OCI-LY1 (cell line): ENCODE results near the gene TENM4.

ENCODE experiments used
- H2AFZ ChIP-seq: fragments of 200-600 bp; sonication (generic), shearing (Covaris generic); 2 replicates; pipeline ENCODE4 v1.6.0; 2014; ENCODE audit warnings: antibody characterized with exemption, mild to moderate bottlenecking, low read length
- H3F3A ChIP-seq: fragments of 200-600 bp; sonication (generic), shearing (Covaris generic); 2 replicates; pipeline ENCODE4 v1.6.0; 2014; ENCODE audit warnings: mild to moderate bottlenecking, antibody characterized with exemption, low read length, moderate library complexity; ENCODE audit not compliant: insufficient read depth
- H3K27ac ChIP-seq: fragments of 200-600 bp; sonication (generic); 2 replicates; pipeline ENCODE4 v1.5.1; 2014; ENCODE audit warnings: low read length, mixed run types, mild to moderate bottlenecking, low read depth; ENCODE audit not compliant: poor library complexity, severe bottlenecking
- H3K27me3 ChIP-seq: fragments of 200-600 bp; sonication (generic); 2 replicates; pipeline ENCODE4 v1.6.0; 2014; ENCODE audit warnings: antibody characterized with exemption, mild to moderate bottlenecking, low read length, moderate library complexity; ENCODE audit not compliant: insufficient read depth
- H3K36me3 ChIP-seq: fragments of 200-600 bp; sonication (generic); 2 replicates; pipeline ENCODE4 v1.6.1; 2014; ENCODE audit warnings: mild to moderate bottlenecking, antibody characterized with exemption, low read length, moderate library complexity, mixed read lengths; ENCODE audit not compliant: insufficient read depth
- H3K4me1 ChIP-seq: fragments of 200-600 bp; sonication (generic); 2 replicates; pipeline ENCODE4 v1.5.1; 2014; ENCODE audit warnings: mild to moderate bottlenecking, low read length, moderate library complexity; ENCODE audit not compliant: insufficient read depth, severe bottlenecking
- H3K4me2 ChIP-seq: fragments of 200-600 bp; sonication (generic), shearing (Covaris generic); 2 replicates; pipeline ENCODE4 v1.6.1; 2014; ENCODE audit warnings: low read length
- H3K4me3 ChIP-seq: fragments of 200-600 bp; sonication (generic); 2 replicates; pipeline ENCODE4 v1.5.1; 2014; ENCODE audit warnings: low read length, low read depth, mild to moderate bottlenecking, mixed read lengths; ENCODE audit not compliant: poor library complexity, severe bottlenecking
- H3K79me2 ChIP-seq: fragments of 200-600 bp; shearing (Covaris generic); 2 replicates; pipeline ENCODE4 v1.6.1; 2016; ENCODE audit warnings: mixed run types, low read length, mixed read lengths; ENCODE audit not compliant: insufficient read depth
- H3K9ac ChIP-seq: fragments of 200-600 bp; sonication (generic), shearing (Covaris generic); 2 replicates; pipeline ENCODE4 v1.6.1; 2014; ENCODE audit warnings: mild to moderate bottlenecking, low read length, mixed read lengths
- H3K9me2 ChIP-seq: fragments of 200-600 bp; sonication (generic), shearing (Covaris generic); 2 replicates; pipeline ENCODE4 v1.6.1; 2014; ENCODE audit warnings: low read depth, mild to moderate bottlenecking, low read length, mixed read lengths
- H3K9me3 ChIP-seq: fragments of 200-600 bp; shearing (Covaris generic); 2 replicates; pipeline ENCODE4 v1.6.1; 2014; ENCODE audit warnings: low read length, mixed read lengths
- H4K20me1 ChIP-seq: fragments of 200-600 bp; sonication (generic), shearing (Covaris generic); 2 replicates; pipeline ENCODE4 v1.6.0; 2016; ENCODE audit warnings: mild to moderate bottlenecking, low read length; ENCODE audit not compliant: insufficient read depth
- EZH2 ChIP-seq: fragments of 200-600 bp; sonication (generic), shearing (Covaris generic); IDR thresholded peaks from 2 replicates; pipeline ENCODE4 v1.8.0; 2017; ENCODE audit warnings: borderline replicate concordance, mixed run types, mild to moderate bottlenecking, antibody characterized with exemption, low read length, moderate library complexity, mixed read lengths
- TF ChIP-seq, protein P1 (sequence below): fragments of 200-600 bp; sonication (generic), shearing (Covaris generic); IDR thresholded peaks from 2 replicates; pipeline ENCODE4 v1.5.1; 2017; ENCODE audit warnings: mild to moderate bottlenecking, antibody characterized with exemption, low read length, moderate library complexity, mixed read lengths

TENM4 gene

DNA sequence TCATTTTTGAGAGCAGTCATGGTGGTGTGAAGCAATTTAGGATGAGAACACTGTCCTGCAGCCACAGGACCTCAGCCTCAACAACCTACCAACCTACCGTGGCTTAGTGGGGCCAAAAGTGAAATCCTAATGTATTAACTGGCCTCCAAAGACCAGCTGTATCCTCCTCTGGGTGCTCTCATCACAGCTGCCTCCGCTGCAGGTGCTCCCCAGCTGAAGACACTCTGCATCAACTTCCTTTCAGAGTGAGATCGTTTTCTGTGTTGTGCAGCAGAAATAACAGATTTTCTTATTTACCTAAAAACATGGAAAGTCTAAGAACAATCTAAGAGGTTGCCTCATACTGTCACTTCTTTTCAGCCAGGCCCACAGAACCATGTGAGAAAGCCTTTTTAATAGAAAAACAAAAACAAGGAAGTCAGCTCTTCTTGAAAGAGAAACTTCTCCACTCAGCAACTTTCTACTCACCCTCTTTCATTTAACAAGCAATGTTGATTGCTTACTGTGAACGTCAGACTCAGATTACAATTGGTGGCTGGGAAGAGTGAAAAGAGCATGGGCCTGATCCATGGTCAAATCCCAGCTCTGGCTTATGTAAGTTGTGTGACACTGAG lies 136.1 kb downstream of the TENM4 start:
- no peak overlapping the region for H3K27ac ChIP-seq
- H4K20me1 ChIP-seq, result no peaks in the 10 kb centered on the region
- H3K4me1 ChIP-seq, result no peaks in the 10 kb centered on the region
- no peak overlapping the region for H3K9ac ChIP-seq
- H3K4me3 ChIP-seq, result no peak overlapping the region
- no peaks in the 10 kb centered on the region for H3K27me3 ChIP-seq
- no peak for TF ChIP-seq EZH2
- TF ChIP-seq, protein P1, sequence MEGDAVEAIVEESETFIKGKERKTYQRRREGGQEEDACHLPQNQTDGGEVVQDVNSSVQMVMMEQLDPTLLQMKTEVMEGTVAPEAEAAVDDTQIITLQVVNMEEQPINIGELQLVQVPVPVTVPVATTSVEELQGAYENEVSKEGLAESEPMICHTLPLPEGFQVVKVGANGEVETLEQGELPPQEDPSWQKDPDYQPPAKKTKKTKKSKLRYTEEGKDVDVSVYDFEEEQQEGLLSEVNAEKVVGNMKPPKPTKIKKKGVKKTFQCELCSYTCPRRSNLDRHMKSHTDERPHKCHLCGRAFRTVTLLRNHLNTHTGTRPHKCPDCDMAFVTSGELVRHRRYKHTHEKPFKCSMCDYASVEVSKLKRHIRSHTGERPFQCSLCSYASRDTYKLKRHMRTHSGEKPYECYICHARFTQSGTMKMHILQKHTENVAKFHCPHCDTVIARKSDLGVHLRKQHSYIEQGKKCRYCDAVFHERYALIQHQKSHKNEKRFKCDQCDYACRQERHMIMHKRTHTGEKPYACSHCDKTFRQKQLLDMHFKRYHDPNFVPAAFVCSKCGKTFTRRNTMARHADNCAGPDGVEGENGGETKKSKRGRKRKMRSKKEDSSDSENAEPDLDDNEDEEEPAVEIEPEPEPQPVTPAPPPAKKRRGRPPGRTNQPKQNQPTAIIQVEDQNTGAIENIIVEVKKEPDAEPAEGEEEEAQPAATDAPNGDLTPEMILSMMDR, result no peak
- H3K36me3 ChIP-seq, result no peaks in the 10 kb centered on the region
- H3K9me3 ChIP-seq, result no peaks in the 10 kb centered on the region
- H3F3A ChIP-seq, result no peaks in the 10 kb centered on the region
- H3K9me2 ChIP-seq, result no peaks in the 10 kb centered on the region
- H2AFZ ChIP-seq, result no peak overlapping the region
- H3K4me2 ChIP-seq, result no peak overlapping the region
- no peaks in the 10 kb centered on the region for H3K79me2 ChIP-seq

- Histone ChIP-seq H4K20me1 (no peaks in the 10 kb centered on the region), H3K4me2 (no peak overlapping the region), H3K79me2 (no peaks in the 10 kb centered on the region), H3K9me2 (no peaks in the 10 kb centered on the region), H3K27me3 (no peaks in the 10 kb centered on the region), H3K36me3 (no peaks in the 10 kb centered on the region), H3K9me3 (no peaks in the 10 kb centered on the region), H2AFZ (no peak overlapping the region), H3K4me1 (no peaks in the 10 kb centered on the region), H3F3A (no peaks in the 10 kb centered on the region), H3K9ac (no peak overlapping the region), H3K4me3 (no peak overlapping the region), H3K27ac (no peak overlapping the region)
- TF ChIP-seq, protein P1, result no peak
- TF ChIP-seq EZH2, result no peak
Measured at GRCh38 chr11:79296141-79296540, 144.7 kb downstream of the TENM4 start.

DNA sequence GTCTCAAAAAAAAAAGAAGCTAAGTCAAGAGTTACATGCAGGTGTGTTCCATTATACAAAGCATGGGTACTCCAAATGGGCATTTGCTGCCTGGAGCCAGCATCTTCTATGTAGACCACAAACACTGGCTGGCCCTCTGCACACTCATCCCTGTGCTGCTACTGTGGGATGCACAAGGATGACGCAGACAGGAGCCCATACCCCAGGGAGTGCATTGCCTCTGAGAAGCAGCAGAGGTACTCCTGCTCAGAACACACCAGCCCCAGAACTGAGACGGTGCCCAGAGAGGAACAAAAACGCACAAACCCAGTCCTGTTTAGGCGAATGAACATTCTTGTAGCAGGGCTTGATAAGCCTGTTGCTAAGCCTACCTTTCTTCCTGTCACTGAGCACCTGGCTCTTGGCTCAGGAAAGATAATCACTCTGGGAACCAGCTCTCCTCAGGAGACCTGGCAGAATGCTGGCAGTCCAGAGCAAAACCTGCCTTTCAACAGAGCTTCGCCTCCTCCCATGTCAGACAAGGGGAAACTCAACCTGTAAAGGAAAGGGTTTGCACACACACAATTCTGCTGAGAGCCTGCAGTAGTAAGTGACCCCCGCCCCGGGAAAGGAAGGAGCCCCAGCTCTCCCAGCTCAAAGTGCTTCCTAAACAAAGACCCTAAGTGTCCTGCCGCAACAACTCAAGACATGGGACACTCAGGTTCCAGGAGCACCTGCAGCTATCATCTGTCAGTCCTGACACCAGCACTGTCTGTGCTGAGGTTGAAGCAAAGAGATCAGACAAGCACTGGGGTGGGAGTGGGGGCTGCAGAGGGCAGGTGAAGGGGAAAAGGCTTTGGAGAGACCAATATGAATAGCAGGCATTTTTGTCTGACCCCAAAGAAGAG lies 145.7 kb downstream of the TENM4 start:
- no peak overlapping the region for H3K27ac ChIP-seq
- no peaks in the 10 kb centered on the region for H3K9me2 ChIP-seq
- H3K36me3 ChIP-seq, result no peaks in the 10 kb centered on the region
- no peaks in the 10 kb centered on the region for H3K9me3 ChIP-seq
- H3K4me2 ChIP-seq, result no peak overlapping the region
- H2AFZ ChIP-seq, result no peak overlapping the region
- no peaks in the 10 kb centered on the region for H3K4me1 ChIP-seq
- TF ChIP-seq, protein P1, result no peak
- no peak for TF ChIP-seq EZH2
- no peak overlapping the region for H3K4me3 ChIP-seq
- H3K79me2 ChIP-seq, result no peaks in the 10 kb centered on the region
- no peaks in the 10 kb centered on the region for H3K27me3 ChIP-seq
- H3K9ac ChIP-seq, result no peak overlapping the region
- H4K20me1 ChIP-seq, result no peaks in the 10 kb centered on the region
- H3F3A ChIP-seq, result no peaks in the 10 kb centered on the region
